HG02885 (cell line): ENCODE data around the gene MPP3.

ENCODE experiments used
- ATAC-seq: cut with Tn5 transposase; IDR thresholded peaks from one replicate; pipeline ENCODE4 v1.9.1; 2021; ENCODE audit warnings: mild to moderate bottlenecking; ENCODE audit not compliant: unreplicated experiment, poor library complexity

The MPP3 gene

GRCh38 chr17:43755389-43755875 lies 77.5 kb downstream of the MPP3 start:
- no peak for ATAC-seq

GRCh38 chr17:43754947-43755346 lies 78.0 kb downstream of the MPP3 start:
- ATAC-seq = no peak

GRCh38 chr17:43753493-43754129 lies 79.3 kb downstream of the MPP3 start:
- ATAC-seq = no peak
